Stimulated activated CD4-positive, alpha-beta T cell treated with anti-CD3 and anti-CD28 coated beads, Interleukin-1b, Interleukin-23, amount 100 ng/mL, for 4 hours (primary cell): Measurements from ENCODE around the gene NEO1.
"Not testable (repeated sequence)": the region's sequence is repeated elsewhere in the genome, so short reads cannot be mapped to it uniquely, and the experiment has no call there.

Experiments used
- DNase-seq, 2 donors: peaks; one replicate each; pipeline ENCODE4 v3.0.0-alpha.2; 2020; ENCODE audit warnings: low read depth in 2 of 2

The NEO1 gene

DNA sequence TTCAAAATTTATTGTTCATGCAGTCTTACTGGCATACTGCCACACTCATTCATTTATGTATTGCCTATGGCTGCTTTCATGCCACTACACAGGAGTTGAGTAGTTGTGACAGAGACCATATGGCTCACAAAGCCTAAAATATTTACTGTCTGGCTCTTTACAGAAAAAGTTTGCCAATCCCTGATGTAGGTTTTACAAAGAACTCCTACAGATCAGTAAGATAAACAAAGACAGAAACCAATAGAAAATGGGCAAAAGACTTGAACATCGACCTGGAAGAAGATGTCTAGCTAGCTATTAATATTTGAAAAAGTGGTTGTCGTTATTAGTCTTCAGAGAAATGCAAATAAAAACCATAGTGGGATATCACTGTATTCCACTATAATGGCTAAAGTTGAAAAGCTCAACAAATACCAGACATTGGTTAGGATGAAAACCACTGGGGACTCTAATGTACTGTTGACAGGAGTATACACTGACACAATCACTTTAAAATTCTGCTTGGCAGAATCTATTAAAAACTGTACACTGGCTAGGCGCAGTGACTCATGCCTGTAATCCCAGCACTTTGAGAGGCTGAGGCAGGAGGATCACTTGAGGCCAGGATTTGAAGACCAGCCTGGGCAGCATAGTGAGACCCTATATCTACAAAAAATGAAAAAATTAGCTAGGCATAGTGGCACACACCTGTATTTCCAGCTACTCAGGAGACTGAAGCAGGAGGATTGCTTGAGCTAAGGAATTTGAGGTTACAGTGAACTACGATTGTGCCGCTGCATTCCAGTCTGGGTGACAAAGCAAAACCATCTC lies 87.7 kb downstream of the NEO1 start:
- DNase-seq = no peak

DNA sequence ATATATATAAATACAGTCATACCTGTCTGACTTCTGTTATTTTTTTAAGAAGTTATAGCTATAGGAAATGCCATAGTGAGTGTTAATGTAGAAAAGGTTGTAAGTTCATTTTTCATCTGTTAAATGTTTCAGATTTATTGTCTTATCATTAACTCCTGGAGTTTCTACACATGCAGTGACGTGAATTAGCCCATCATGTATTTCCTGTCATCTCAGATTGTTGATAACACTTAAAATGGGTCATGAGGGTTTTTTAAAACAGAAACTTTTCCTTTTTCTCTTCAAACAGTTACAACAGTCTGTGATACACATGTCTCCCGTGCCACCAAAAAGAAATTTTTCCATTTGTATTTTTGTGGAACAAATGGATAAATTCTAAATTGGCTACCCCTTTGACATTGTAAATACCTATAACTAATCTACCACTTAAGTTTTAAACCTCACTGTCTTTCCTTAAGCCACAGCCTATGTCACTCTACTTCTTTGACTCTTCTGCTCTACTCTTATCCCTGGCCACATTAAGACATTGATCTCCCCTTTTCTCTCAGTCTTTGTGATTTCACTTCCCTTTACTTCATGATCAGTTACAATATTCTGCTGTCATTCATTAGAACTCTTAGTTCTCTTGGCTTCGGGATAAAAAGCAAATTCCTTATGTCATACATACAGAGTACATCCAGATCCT lies 89.1 kb downstream of the NEO1 start:
- no peak for DNase-seq

DNA sequence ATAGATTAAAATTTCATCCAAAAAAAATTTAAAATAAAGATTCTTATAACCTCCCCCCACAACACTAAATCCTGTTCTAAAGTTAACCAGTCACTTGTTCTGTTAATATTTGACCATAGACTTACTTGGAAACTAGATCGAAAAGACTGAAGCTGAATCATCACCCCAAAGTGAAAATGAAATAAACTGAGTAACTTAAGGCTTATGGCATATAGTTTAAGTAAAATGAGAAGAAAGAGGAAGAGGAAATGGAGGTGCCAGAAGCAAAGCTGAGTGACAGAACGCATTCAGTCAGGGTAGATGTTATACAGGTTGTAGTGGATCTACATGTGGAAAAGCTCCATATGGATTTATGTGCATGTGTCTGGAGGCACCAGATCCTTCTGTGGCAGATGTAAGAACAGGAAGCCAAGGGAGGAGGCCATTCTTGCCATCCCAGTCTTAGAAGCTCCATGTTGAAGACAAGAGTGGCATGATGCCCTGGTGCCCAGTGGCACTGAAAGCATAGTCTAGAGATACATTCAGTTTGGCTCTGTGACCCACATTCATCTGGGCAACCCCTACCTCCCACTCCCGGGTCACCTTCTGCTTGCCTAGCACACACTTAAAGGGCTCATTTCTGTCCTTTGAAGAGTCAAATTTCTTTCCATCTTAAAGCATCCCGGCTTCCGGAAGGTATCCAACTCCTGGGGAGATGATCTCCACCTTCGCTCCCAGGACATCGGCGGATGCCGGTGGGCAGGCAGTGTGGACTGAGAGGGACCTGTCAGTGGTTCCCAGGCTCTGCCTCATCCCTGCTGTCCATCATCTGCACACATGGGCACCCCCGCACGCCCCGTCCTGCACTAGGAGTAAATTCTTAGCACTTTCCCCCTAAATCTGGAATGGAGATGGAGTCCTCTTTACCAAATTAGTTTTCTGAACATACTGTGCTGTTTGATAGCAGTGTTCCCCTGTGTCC lies 90.8 kb downstream of the NEO1 start:
- DNase-seq = no peak

DNA sequence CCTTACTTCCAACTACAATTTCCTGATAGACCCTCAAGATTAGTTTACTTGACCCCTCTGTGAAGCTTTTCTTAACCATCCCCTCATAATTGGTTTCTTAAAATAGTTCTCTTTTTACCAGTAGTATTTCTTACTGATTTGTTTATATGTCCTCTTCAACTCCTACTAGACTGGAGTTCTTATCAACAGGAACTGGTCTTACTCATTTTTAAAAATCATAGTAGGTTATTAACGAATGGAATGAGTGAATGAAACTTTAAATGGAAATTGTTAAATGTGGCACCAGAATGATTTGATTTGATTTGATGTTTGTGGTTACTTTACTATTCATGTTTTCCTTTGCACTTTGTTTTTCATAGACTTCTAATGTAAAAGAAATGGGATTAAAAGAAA lies 91.5 kb downstream of the NEO1 start:
- no peak for DNase-seq

DNA sequence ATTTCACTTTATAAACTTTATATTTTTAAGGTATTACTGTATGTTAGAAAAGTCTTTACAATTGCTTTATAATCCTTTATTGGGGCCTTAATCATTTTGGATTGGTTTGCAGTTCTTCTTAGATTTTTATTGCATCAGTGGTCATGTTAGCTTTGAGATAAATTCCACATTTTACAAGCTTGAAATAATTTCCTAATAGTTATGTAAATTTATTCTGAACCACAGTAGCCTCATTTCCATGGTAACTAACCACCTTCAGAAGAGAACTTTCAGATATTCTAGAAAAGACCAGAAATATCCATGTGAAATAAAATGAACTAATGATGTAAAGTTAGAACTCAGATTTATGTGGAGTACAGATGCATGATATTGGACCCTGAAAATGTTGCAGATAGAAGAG lies 94.2 kb downstream of the NEO1 start:
- DNase-seq = no peak

GRCh38 chr15:73150831-73151230 lies 98.6 kb downstream of the NEO1 start:
- DNase-seq = no peak

- DNase-seq = no peak
Observed at GRCh38 chr15:73153024-73153423, 100.8 kb downstream of the NEO1 start.

DNA sequence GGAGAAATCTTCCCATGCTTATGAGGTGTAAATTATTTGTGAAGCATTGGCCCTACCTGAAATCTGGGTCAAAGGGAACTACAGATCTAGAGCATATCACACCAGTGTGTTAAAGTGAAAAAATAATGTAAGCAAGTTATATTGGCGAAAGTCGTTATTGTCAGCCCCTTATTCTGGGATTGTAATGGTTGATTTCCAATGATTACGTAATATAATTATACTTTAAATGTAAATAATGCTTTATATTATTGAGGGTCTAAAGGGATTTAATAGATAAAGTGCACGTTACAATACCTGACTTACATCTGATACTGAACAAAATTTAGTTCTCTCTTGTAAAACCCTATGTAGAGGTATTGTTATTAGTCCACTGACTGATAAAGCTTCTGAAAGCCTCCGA lies 101.2 kb downstream of the NEO1 start:
- DNase-seq = no peak

DNA sequence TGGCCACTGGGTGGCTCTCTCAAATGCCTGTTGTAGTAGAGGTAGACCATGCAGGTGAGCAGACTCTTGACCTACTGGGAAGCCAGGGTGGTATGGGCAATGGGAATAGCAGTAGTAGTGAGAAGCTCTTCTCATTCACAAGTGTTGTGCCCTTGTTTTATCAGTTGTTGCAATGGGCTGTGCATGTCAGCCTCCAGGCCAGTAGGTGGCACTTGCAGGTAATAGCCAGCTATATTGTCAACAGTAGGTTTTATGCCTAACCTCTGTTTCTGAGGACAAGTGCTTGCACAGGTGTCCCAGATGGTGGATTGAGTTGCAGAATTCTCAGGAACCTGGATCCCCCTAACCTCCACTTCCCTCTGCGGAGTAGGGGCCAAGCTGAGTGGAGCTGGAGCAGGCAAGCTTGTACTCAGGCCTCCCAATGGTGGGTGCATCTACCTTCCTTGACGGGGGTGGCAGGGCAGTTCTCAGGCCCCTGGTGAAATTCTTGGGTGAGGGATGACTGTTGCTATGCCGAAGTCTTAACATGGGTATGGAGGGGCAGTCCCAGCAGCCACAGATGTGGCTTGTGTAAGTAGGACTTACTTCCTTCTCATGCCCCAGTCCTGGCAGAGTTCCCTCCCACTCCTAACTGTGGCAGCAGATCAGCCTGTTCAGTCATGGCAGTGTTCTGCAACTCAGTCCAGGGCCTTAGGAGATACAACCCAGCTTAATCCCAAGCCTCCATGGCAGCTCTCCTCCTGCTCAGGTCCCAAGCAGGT lies 104.3 kb downstream of the NEO1 start:
- no peak for DNase-seq

GRCh38 chr15:73161546-73161945 lies 109.3 kb downstream of the NEO1 start:
- DNase-seq = no peak

- DNase-seq = no peak
Observed at GRCh38 chr15:73165435-73165834, 113.2 kb downstream of the NEO1 start.

GRCh38 chr15:73165844-73166243 lies 113.6 kb downstream of the NEO1 start:
- DNase-seq = no peak

DNA sequence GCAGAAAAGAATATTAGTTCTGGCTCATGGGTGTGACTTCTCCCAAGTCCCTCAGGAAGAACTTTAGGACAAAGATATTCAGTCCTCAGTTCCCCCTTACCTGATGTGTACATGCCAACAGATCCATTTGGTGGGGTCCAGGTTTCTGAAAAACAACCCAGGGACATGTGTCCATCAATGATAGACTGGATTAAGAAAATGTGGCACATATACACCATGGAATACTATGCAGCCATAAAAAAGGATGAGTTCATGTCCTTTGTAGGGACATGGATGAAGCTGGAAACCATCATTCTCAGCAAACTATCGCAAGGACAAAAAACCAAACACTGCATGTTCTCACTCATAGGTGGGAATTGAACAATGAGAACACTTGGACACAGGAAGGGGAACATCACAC lies 114.4 kb downstream of the NEO1 start:
- not testable (repeated sequence) for DNase-seq

GRCh38 chr15:73168487-73168886 lies 116.2 kb downstream of the NEO1 start:
- no peak for DNase-seq

DNA sequence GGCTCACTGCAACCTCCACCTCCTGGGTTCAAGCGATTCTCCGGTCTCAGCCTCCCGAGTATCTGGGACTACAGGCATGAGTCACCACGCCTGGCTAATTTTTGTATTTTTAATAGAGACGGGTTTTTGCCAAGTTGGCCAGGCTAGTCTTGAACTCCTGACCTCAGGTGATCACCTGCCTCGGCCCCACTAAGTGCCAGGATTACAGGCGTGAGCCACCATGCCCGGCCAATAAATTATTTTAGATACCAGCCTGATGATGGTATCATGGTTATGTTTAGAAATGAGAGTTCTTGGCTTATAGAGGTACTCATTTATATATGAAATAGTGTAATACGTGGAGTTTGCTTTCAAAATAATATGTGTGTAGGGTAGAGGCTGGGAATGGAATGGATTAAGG lies 119.4 kb downstream of the NEO1 start:
- no peak for DNase-seq

DNA sequence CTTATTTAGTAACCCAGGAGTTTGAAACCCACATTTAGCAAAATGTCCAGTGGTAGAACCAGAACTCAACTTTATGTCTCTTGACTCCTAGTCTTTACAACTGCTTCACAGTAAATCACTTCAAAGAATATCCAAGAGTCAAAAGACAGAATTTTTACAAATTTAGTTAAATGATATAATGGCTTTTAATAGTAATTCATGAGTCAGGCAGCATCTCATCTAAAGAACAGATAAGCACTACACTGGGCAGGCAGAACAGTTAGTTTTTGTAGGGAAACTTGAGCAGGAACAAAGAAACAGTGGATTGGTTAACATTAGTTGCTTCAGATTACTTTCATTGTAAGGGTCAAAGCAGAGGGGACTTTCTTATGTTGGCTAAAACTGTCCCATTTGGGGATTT lies 120.2 kb downstream of the NEO1 start:
- no peak for DNase-seq

DNA sequence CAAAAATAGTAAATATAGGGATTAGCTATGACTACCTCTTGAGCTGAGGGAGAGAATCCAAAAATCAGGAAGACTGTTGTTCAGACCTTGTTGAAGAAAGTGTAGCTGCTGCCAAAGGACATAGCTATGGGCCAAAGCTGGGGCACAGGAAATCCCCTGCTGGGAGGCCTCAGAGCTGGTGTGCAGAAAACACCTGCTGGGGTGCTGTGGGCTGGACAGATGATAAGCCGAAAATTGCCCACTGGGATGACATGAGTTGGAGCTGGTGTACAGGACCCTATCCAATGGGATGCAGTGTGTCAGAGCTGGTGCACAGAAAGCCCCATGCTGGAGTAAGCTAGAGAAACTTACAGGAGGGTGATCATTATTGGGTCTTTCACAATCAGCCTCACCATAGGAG lies 121.9 kb downstream of the NEO1 start:
- no peak for DNase-seq

DNA sequence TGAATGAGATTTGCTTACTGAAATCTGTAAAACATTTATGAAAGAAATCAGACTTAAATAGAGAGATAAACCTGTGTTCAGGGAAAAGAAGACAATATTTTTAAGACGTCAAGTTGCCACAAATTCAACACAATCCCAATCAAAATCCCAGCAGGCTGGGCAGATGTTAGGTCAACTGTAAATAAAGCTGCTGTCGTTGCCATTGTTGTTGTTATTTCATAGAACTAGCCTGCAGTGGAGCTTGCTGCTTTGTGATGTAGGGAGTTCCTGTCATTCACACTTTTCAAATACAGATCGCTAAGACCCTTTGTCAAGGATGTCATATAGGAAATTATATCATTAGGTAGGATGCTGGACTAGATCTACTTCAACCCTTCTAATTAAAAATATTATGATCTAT lies 123.1 kb downstream of the NEO1 start:
- DNase-seq = no peak

- DNase-seq = no peak
Observed at GRCh38 chr15:73176598-73176997, 124.3 kb downstream of the NEO1 start.

DNA sequence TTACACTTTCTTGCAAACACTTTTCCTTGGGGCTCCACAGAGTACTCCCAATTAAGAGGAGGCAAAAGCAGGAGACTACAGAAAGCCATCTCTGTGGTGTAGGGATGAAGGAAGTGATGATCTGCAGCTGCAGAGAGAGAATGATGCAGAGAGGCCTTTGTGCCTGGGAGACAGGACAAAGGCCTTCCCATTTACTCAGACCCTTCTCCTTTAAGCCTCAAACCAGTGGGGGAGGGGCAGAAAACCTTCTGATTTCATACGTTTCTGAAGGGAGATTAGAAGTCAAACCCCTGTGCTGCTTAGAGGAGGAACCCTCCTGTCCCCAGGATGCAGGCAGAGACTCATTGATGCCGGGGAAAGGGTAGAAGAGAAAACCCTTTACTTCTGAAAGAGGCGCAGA lies 130.8 kb downstream of the NEO1 start:
- DNase-seq = no peak

DNA sequence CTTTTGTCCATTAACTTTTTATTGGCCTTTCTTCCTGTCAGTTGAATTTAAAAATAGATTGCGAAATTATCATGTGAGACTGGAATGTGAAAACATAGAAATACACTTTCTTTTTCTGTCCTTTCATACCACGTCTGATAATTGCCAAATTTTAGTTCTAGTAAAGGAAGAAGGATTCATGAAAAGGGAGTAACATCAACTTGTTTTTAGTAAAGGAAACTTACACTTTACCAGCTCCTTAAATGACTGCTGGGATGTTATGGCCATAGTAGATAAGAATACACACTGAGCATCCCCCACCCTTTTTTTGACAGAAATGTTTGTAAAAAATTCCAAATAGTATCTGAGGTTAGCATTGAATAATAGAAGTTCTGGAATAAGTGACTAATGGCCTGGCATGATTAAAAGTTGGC lies 137.9 kb downstream of the NEO1 start:
- no peak for DNase-seq

DNA sequence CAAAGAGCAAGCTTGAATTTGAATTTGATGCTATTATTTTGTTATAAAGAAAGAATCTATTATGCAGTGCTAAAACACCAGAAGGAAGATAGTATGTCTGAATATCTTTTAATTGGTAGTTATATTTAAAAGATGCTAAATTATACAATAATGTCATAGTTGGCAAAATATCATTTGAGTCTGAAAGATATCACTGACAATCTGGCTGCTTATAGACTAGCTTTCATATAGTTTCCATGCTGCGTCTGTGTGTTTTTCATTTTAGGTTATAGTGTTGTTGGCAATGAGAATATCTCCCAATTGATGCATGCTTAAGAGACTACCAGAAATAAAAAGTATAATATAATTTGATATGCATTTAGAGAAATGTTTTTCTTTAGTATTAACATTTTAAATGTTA lies 142.9 kb downstream of the NEO1 start:
- no peak for DNase-seq
